Cardiac muscle cell (in vitro differentiated cells and primary cell): ENCODE results near the gene STK26. TPM values are rescaled to one million over a fixed set of nuclear protein-coding genes. Genes with fewer than 3 reads are reported as not detected.
A peak's percentile ranks its signal among the peaks of the same experiment; 100 is the strongest.

Experiments
- DNase-seq, 2 donors: peaks; one replicate each; pipeline versions ENCODE4 v3.0.0 to v3.0.0-alpha.2; 2010 to 2017; ENCODE audit warnings: low read depth in 1 of 2, low spot score in 1 of 2
- H3K27ac ChIP-seq: fragments of 200-600 bp; sonication (generic); 2 replicates; pipeline ENCODE4 v1.5.1; 2016
- H3K27me3 ChIP-seq: fragments of 200-600 bp; sonication (generic); 2 replicates; pipeline ENCODE4 v1.6.0; 2016; ENCODE audit warnings: control low read depth
- H3K36me3 ChIP-seq: fragments of 200-600 bp; sonication (generic); 2 replicates; pipeline ENCODE4 v1.5.1; 2016; ENCODE audit warnings: control low read depth
- H3K4me1 ChIP-seq: fragments of 200-600 bp; sonication (generic); 2 replicates; pipeline ENCODE4 v1.8.1; 2017; ENCODE audit warnings: low read depth, mild to moderate bottlenecking, mixed run types
- H3K4me3 ChIP-seq: fragments of 200-600 bp; sonication (generic); 2 replicates; pipeline ENCODE4 v1.5.1; 2016; ENCODE audit warnings: mild to moderate bottlenecking
- H3K9me3 ChIP-seq: fragments of 200-600 bp; sonication (generic); 2 replicates; pipeline ENCODE4 v1.5.1; 2017; ENCODE audit warnings: low read depth, mild to moderate bottlenecking, control low read depth
- polyA plus RNA-seq: library from polyadenylated mRNA; unstranded; fragments of >200 nt; fragmentation: Nextera tagmentation; extraction: Ambion mirVana; gene quantifications from 2 replicates; pipeline ENCODE4 v1.2.1, GENCODE V29; 2016
- total RNA-seq: library from RNA; depleted of rRNA; stranded (reverse); fragments of >200 nt; gene quantifications from 2 replicates; pipeline ENCODE4 v1.2.3, GENCODE V29; 2016
- TF ChIP-seq, protein P1 (sequence below): IDR thresholded peaks from 2 replicates; pipeline ENCODE4 v1.5.1; 2012; ENCODE audit warnings: low read depth, mild to moderate bottlenecking, low read length

Gene STK26
- total and polyA plus RNA-seq, 2 experiments from 2014 or later, result 86.1 to 112 TPM

DNA sequence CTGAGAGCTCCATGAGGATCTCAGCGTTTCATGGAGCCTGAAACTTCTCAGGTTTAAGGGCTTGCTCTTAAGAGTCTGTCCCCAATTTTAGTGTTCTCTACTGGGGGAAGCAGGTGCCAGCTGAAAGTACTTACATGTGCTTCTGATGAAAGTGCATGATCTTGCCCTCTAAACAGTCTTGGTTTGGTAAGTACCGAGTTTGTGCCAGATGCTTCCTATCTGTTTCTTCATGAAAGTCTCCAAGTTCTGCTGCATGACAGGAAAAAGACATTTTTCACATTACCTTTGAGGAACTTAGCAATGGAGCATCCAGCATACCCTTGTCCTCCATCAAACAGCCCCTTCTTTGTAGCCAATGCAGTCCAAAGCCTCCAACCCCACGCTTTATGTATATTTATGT is 62.7 kb downstream of the STK26 start:
- peaks cover 6% of the 10 kb centered on the region for H3K27me3 ChIP-seq
- no peaks in the 10 kb centered on the region for H3K36me3 ChIP-seq
- DNase-seq, result no peak
- no peak overlapping the region for H3K4me3 ChIP-seq
- H3K27ac ChIP-seq, result no peak overlapping the region
- TF ChIP-seq, protein P1, sequence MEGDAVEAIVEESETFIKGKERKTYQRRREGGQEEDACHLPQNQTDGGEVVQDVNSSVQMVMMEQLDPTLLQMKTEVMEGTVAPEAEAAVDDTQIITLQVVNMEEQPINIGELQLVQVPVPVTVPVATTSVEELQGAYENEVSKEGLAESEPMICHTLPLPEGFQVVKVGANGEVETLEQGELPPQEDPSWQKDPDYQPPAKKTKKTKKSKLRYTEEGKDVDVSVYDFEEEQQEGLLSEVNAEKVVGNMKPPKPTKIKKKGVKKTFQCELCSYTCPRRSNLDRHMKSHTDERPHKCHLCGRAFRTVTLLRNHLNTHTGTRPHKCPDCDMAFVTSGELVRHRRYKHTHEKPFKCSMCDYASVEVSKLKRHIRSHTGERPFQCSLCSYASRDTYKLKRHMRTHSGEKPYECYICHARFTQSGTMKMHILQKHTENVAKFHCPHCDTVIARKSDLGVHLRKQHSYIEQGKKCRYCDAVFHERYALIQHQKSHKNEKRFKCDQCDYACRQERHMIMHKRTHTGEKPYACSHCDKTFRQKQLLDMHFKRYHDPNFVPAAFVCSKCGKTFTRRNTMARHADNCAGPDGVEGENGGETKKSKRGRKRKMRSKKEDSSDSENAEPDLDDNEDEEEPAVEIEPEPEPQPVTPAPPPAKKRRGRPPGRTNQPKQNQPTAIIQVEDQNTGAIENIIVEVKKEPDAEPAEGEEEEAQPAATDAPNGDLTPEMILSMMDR, result no peak
- no peaks in the 10 kb centered on the region for H3K9me3 ChIP-seq
- H3K4me1 ChIP-seq, result no peaks in the 10 kb centered on the region

DNA sequence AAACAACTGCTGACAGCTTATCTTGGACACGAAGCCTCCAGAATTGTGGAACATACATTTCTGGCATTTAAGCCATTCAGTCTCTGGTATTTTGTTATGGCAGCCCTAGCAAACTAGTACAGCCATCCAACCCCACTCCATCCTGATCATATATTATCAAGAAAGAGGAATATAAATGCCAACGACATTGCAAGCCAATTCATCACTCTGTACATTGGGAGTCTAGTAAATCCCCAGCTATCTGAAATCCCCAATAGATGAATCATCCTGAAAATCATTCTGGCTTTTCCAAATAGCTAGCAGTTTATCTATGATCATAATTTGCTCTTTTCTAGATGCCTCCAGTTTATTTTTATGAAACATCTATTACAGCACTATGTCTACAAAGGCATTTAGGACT is 63.6 kb downstream of the STK26 start:
- peaks cover 6% of the 10 kb centered on the region for H3K27me3 ChIP-seq
- H3K27ac ChIP-seq, result no peak overlapping the region
- no peaks in the 10 kb centered on the region for H3K9me3 ChIP-seq
- peak in 1 of 2 donors; percentile 18 for DNase-seq
- TF ChIP-seq, protein P1, result no peak
- H3K4me3 ChIP-seq, result no peak overlapping the region
- H3K4me1 ChIP-seq, result no peaks in the 10 kb centered on the region
- no peaks in the 10 kb centered on the region for H3K36me3 ChIP-seq

- TF ChIP-seq, protein P1, result no peak
- H3K27me3 ChIP-seq, result peaks cover 6% of the 10 kb centered on the region
- H3K27ac ChIP-seq, result no peak overlapping the region
- no peaks in the 10 kb centered on the region for H3K9me3 ChIP-seq
- H3K4me1 ChIP-seq, result no peaks in the 10 kb centered on the region
- no peak overlapping the region for H3K4me3 ChIP-seq
- DNase-seq, result no peak
- H3K36me3 ChIP-seq, result no peaks in the 10 kb centered on the region
Observed at GRCh38 chrX:132088864-132089263, 65.8 kb downstream of the STK26 start.

DNA sequence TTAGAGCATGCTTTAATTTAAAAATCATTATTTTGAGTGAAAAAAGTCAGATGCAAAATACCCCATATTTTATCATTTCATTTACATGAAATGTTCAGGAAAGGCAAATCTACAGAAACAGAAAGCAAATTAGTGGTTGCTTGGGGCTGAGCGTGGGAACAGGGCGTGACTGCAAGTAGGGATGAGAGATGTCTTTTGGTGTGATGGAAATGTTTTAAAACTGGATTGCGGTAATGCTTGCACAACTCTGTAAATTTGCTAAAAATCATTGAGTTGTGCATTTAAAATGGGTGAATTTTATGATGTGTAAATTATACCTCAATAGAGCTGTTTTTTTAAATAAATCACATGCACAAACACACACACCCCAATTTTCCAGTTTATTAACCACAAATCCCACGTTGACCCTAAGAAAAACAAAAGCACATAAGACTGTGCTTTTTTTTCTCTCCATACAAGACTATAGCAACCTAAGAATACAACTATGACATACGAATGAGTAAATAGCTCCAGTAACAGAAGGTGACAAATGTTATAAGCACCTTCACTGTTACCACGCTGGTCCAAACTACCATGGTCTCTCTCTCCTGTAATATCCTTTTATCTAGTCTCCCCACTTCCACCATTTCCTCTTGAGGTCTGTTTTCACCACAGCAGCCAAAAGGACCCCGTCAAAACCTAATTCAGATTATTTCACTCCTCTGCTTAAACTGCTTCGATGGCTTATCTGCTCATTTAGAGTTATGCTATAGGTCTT is 67.5 kb downstream of the STK26 start:
- Histone ChIP-seq H3K36me3 (no peaks in the 10 kb centered on the region), H3K27ac (no peak overlapping the region), H3K4me3 (no peak overlapping the region), H3K4me1 (no peaks in the 10 kb centered on the region), H3K9me3 (no peaks in the 10 kb centered on the region), H3K27me3 (no peaks in the 10 kb centered on the region)
- DNase-seq, result no peak
- TF ChIP-seq, protein P1, result no peak

GRCh38 chrX:132092439-132093065 is 69.5 kb downstream of the STK26 start:
- H3K9me3 ChIP-seq, result no peaks in the 10 kb centered on the region
- peak; percentile 77 to 86 for DNase-seq
- TF ChIP-seq, protein P1, result peak; percentile 78
- no peak overlapping the region for H3K4me3 ChIP-seq
- H3K27me3 ChIP-seq, result no peaks in the 10 kb centered on the region
- H3K36me3 ChIP-seq, result no peaks in the 10 kb centered on the region
- H3K4me1 ChIP-seq, result no peaks in the 10 kb centered on the region
- H3K27ac ChIP-seq, result no peak overlapping the region
